A549 (cell line): ENCODE measurements around the gene TNNI3K. TPM values are rescaled to one million over a fixed set of nuclear protein-coding genes. Genes with fewer than 3 reads are reported as not detected.

ENCODE experiments used
- ATAC-seq, 2 experiments: fragments of 200-7000 bp in 1 of 2; fragments of >200 bp in 1 of 2; cut with Nextera tagmentation in 1 of 2; cut with Tn5 transposase in 1 of 2; 3 replicates each; pipeline versions ENCODE4 v1.8.0 to v1.9.1; 2018 to 2020; ENCODE audit warnings: mild to moderate bottlenecking in 1 of 2, moderate library complexity in 1 of 2
- CTCF ChIA-PET: fragments of 300-600 bp; sonication (Branson Sonifier 250); formaldehyde crosslinking; extraction: SDS; loops from one replicate; lab custom pipeline; 2021; ENCODE audit warnings: antibody characterized with exemption, inconsistent platforms; lab: Yijun Ruan, JAX
- POLR2A ChIA-PET: fragments of 350-600 bp; formaldehyde crosslinking; extraction: SDS; loops from one replicate; lab custom pipeline; 2021; ENCODE audit warnings: antibody characterized with exemption, inconsistent platforms; lab: Yijun Ruan, JAX
- DNase-seq, 2 experiments: peaks; one replicate each; pipeline versions ENCODE4 v3.0.0 to v3.0.0-alpha.2; 2011 to 2016; ENCODE audit warnings: low read depth in 1 of 2, low spot score in 1 of 2
- FAIRE-seq: peaks from 2 replicates; lab custom pipeline; 2011; peaks lifted over from hg19 to GRCh38; lab: Jason Lieb, UNC
- H3K27ac ChIP-seq, 2 experiments: fragments of >200 bp; sonication (Bioruptor Twin); formaldehyde crosslinking; 3 replicates each; pipeline ENCODE4 v1.5.1; 2016 to 2017
- H3K4me1 ChIP-seq: fragments of >200 bp; sonication (Bioruptor Twin); formaldehyde crosslinking; 3 replicates; pipeline ENCODE4 v1.6.1; 2016
- H3K4me2 ChIP-seq: fragments of >200 bp; sonication (Bioruptor Twin); formaldehyde crosslinking; 3 replicates; pipeline ENCODE4 v1.6.1; 2016
- H3K4me3 ChIP-seq: fragments of >200 bp; sonication (Bioruptor Twin); formaldehyde crosslinking; 3 replicates; pipeline ENCODE4 v1.5.1; 2016
- H3K9me3 ChIP-seq: fragments of >200 bp; sonication (Bioruptor Twin); formaldehyde crosslinking; 3 replicates; pipeline ENCODE4 v1.6.1; 2016
- ATOH8 ChIP-seq: fragments of 250-450 bp; sonication (Bioruptor Pico); IDR thresholded peaks from 2 replicates; pipeline ENCODE4 v1.5.0; 2020; ENCODE audit warnings: low read depth, mild to moderate bottlenecking, moderate library complexity
- CEBPB ChIP-seq, 2 experiments: fragments of >200 bp in 1 of 2; sonication (Bioruptor Twin) in 1 of 2; formaldehyde crosslinking in 1 of 2; IDR thresholded peaks; 2 replicates each; pipeline ENCODE4 v1.6.1; 2012 to 2016
- CHD2 ChIP-seq: fragments of 150-350 bp; IDR thresholded peaks from 2 replicates; pipeline ENCODE4 v1.6.1; 2014; ENCODE audit warnings: low read length; ENCODE audit not compliant: partially characterized antibody
- ELK1 ChIP-seq: fragments of 150-350 bp; IDR thresholded peaks from 2 replicates; pipeline ENCODE4 v1.6.1; 2014; ENCODE audit warnings: low read depth, mild to moderate bottlenecking, low read length
- EP300 ChIP-seq, 2 experiments: fragments of >200 bp; sonication (Bioruptor Twin); formaldehyde crosslinking; IDR thresholded peaks; 2 replicates in 1 of 2; 3 replicates in 1 of 2; pipeline ENCODE4 v1.6.1; 2016 to 2017
- ESRRA ChIP-seq: fragments of 150-350 bp; IDR thresholded peaks from 2 replicates; pipeline ENCODE4 v1.6.1; 2014; ENCODE audit warnings: mild to moderate bottlenecking, low read length, borderline replicate concordance
- FOSB ChIP-seq: fragments of 250-450 bp; sonication (Bioruptor Pico); IDR thresholded peaks from 2 replicates; pipeline ENCODE4 v1.5.0; 2020; ENCODE audit warnings: mild to moderate bottlenecking, moderate library complexity
- FOSL2 ChIP-seq, 2 experiments: fragments of 450-650 bp in 1 of 2; fragments of >200 bp in 1 of 2; sonication (Bioruptor Twin) in 1 of 2; formaldehyde crosslinking; IDR thresholded peaks; 2 replicates each; pipeline versions ENCODE4 v1.5.0 to v1.6.1; 2016 to 2020; ENCODE audit warnings: mild to moderate bottlenecking in 1 of 2, moderate library complexity in 1 of 2
- FOXS1 ChIP-seq: fragments of 250-450 bp; sonication (Bioruptor Pico); IDR thresholded peaks from 2 replicates; pipeline ENCODE4 v1.5.0; 2020; ENCODE audit warnings: mild to moderate bottlenecking, moderate library complexity
- GATA3 ChIP-seq: IDR thresholded peaks from 2 replicates; pipeline ENCODE4 v1.6.1; 2012; ENCODE audit warnings: borderline replicate concordance
- HEYL ChIP-seq: fragments of 250-450 bp; sonication (Bioruptor Pico); IDR thresholded peaks from 2 replicates; pipeline ENCODE4 v1.8.0; 2021; ENCODE audit warnings: mild to moderate bottlenecking, moderate library complexity
- HOXB13 ChIP-seq: fragments of 250-450 bp; sonication (Bioruptor Pico); IDR thresholded peaks from 2 replicates; pipeline ENCODE4 v1.5.0; 2020; ENCODE audit warnings: low read depth, mild to moderate bottlenecking, moderate library complexity
- HOXB5 ChIP-seq: fragments of 250-450 bp; sonication (Bioruptor Pico); IDR thresholded peaks from 2 replicates; pipeline ENCODE4 v1.5.0; 2020; ENCODE audit warnings: mild to moderate bottlenecking, moderate library complexity
- JUN ChIP-seq, 2 experiments: fragments of >200 bp; sonication (Bioruptor Twin); formaldehyde crosslinking; IDR thresholded peaks; 2 replicates in 1 of 2; 3 replicates in 1 of 2; pipeline ENCODE4 v1.6.1; 2016 to 2017
- JUNB ChIP-seq: fragments of >200 bp; sonication (Bioruptor Twin); formaldehyde crosslinking; IDR thresholded peaks from 2 replicates; pipeline ENCODE4 v1.6.1; 2016
- KDM1A ChIP-seq: fragments of 200-600 bp; sonication (generic); IDR thresholded peaks from 2 replicates; pipeline ENCODE4 v1.6.1; 2016; ENCODE audit warnings: low read depth, mild to moderate bottlenecking
- MAFK ChIP-seq: fragments of 450-650 bp; IDR thresholded peaks from 2 replicates; pipeline ENCODE4 v1.6.1; 2014; ENCODE audit not compliant: partially characterized antibody
- MAZ ChIP-seq: fragments of 150-350 bp; IDR thresholded peaks from 2 replicates; pipeline ENCODE4 v1.6.1; 2014; ENCODE audit warnings: antibody characterized with exemption, low read depth, low read length, borderline replicate concordance
- MYC ChIP-seq: IDR thresholded peaks from 2 replicates; pipeline ENCODE4 v1.6.1; 2012; ENCODE audit warnings: mild to moderate bottlenecking, inconsistent platforms, low read length, improper control_type of control experiment, borderline replicate concordance
- NPAS2 ChIP-seq: fragments of 250-450 bp; sonication (Bioruptor Pico); IDR thresholded peaks from 2 replicates; pipeline ENCODE4 v1.8.0; 2022; ENCODE audit warnings: mild to moderate bottlenecking, moderate library complexity, borderline replicate concordance
- PHF8 ChIP-seq: fragments of 200-600 bp; sonication (generic); IDR thresholded peaks from 2 replicates; pipeline ENCODE4 v1.6.1; 2016; ENCODE audit warnings: low read depth, mild to moderate bottlenecking, antibody characterized with exemption, moderate library complexity, borderline replicate concordance
- POLR2AphosphoS2 ChIP-seq: conservative IDR thresholded peaks from 2 replicates; pipeline ENCODE4 v1.6.1; 2012; ENCODE audit warnings: low read length, improper control_type of control experiment, inconsistent platforms
- SREBF2 ChIP-seq: fragments of 450-650 bp; IDR thresholded peaks from 2 replicates; pipeline ENCODE4 v1.6.1; 2014; ENCODE audit warnings: mild to moderate bottlenecking, moderate library complexity
- TFCP2L1 ChIP-seq: fragments of 250-450 bp; sonication (Bioruptor Pico); IDR thresholded peaks from 2 replicates; pipeline ENCODE4 v1.5.0; 2021; ENCODE audit warnings: mild to moderate bottlenecking
- ZFP36 ChIP-seq: fragments of 450-650 bp; IDR thresholded peaks from 2 replicates; pipeline ENCODE4 v1.6.1; 2014; ENCODE audit warnings: borderline replicate concordance; ENCODE audit not compliant: partially characterized antibody
- WGBS: methylation state at CpG from one replicate; pipeline ENCODE4 v1.1.6; 2017; ENCODE audit errors: missing lambda C conversion rate; 5-methylcytosine and 5-hydroxymethylcytosine counted together
- polyA plus RNA-seq, 4 experiments: library from polyadenylated mRNA; depleted of rRNA in 3 of 4; stranded (reverse); fragments of >200 nt; fragmentation: RNase III in 1 of 4; extraction: RNeasy Plus Mini Kit Qiagen cat#74134 plus additional on column Dnase treatment in 1 of 4; gene quantifications; 2 replicates in 3 of 4; 3 replicates in 1 of 4; pipeline ENCODE4 v1.2.3, GENCODE V29; 2011 to 2017
- TF ChIP-seq, protein P1 (sequence below): fragments of >200 bp; sonication (Bioruptor Twin); formaldehyde crosslinking; IDR thresholded peaks from 3 replicates; pipeline ENCODE4 v1.6.1; 2016

TNNI3K gene
- polyA plus RNA-seq, 2 of the 4 experiments (the other 2 are of a cell fraction): 0.67 TPM; not detected in 1

DNA sequence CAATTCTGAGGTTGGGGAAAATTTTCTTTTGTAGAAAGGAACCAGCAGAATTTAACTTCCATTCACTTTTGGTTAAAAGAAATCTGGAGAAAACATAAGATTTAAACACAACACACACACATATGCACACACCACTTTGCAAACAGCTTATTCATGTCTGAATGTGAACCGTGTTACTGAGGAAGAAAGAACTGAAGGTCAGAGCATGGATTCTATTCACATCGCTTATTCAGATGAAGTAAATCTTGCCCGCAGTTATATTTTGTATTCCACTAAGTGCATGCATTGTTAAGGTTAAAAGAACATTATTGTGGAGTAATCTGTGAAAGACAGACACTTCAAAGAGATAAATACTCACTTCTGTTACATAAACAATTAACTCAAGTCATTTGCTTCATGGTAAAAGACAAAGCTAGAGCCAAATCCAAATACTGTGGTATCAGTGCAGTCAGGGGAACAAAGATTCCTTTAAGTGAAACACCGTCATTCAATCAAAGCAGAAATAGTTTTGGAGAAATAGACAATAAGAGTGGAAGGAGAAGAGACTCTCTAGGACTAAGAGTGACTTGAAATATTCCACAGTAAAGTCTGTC lies 195.3 kb downstream of the TNNI3K start:
- ChIA-PET CTCF (no interaction called here), POLR2A (no interaction called here)
- Histone ChIP-seq H3K4me2 (no peak overlapping the region), H3K4me3 (no peak overlapping the region), H3K27ac (no peak overlapping the region), H3K4me1 (no peaks in the 10 kb centered on the region), H3K9me3 (no peaks in the 10 kb centered on the region)
- TF ChIP-seq HEYL (no peak), ELK1 (no peak), NPAS2 (CRISPR knock-in tag) (no peak), POLR2AphosphoS2 (no peak), GATA3 (no peak), JUN (IDR thresholded peaks at IDR 0.05) (no peak), FOXS1 (no peak), HOXB13 (CRISPR knock-in tag) (no peak), KDM1A (no peak), ATOH8 (CRISPR knock-in tag) (no peak)
- TF ChIP-seq, protein P1, sequence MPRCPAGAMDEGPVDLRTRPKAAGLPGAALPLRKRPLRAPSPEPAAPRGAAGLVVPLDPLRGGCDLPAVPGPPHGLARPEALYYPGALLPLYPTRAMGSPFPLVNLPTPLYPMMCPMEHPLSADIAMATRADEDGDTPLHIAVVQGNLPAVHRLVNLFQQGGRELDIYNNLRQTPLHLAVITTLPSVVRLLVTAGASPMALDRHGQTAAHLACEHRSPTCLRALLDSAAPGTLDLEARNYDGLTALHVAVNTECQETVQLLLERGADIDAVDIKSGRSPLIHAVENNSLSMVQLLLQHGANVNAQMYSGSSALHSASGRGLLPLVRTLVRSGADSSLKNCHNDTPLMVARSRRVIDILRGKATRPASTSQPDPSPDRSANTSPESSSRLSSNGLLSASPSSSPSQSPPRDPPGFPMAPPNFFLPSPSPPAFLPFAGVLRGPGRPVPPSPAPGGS: no peak
- ATAC-seq (no peak), FAIRE-seq (no peak), DNase-seq (no peak)
- WGBS: 50% methylated on average over 4 of the region's 4 CpGs

DNA sequence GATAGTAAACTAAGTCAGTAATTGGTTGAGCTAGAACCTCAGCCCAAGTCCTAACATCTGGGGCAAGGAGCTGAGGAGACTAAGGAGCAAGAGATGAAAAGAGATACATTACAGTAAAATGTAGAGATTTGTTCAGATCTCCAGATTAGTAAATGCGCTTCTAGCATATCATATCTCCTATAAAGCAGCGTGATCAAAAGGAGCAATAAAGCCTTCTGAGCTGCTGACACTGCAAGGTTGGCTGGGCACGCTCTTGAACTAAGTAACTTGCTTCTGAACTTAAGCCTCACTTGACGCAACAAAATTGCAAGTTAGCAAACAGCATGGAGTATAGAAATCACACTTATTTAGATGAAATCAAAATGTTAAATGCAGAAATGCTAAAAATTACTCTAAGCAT lies 196.3 kb downstream of the TNNI3K start:
- POLR2A ChIA-PET: no interaction called here
- TF ChIP-seq CEBPB (IDR thresholded peaks at IDR 0.05) (no peak), ATOH8 (CRISPR knock-in tag) (no peak), HOXB5 (CRISPR knock-in tag) (no peak), SREBF2 (no peak), CHD2 (no peak), TFCP2L1 (CRISPR knock-in tag) (no peak), MAZ (no peak), PHF8 (no peak), ESRRA (no peak), EP300 (IDR thresholded peaks at IDR 0.05) (no peak), MYC (no peak), POLR2AphosphoS2 (no peak), MAFK (no peak), FOSB (CRISPR knock-in tag) (no peak), JUNB (no peak), ZFP36 (no peak), FOSL2 (IDR thresholded peaks at IDR 0.05) (no peak), FOSL2 (CRISPR knock-in tag; IDR thresholded peaks at IDR 0.05) (no peak)
- TF ChIP-seq, all 56 proteins: peak for 0
- no peaks in the 10 kb centered on the region for H3K4me1 ChIP-seq
- no peak for ATAC-seq
- CTCF ChIA-PET: no interaction called here
- FAIRE-seq: no peak
- H3K4me3 ChIP-seq: no peak overlapping the region
- DNase-seq: no peak
- no peak overlapping the region for H3K4me2 ChIP-seq
- 46% methylated on average over 4 of the region's 4 CpGs for WGBS
- H3K9me3 ChIP-seq: no peaks in the 10 kb centered on the region
- H3K27ac ChIP-seq: no peak overlapping the region
